SK-N-SH (cell line): Measurements from ENCODE around the gene ELAPOR1. TPM values are rescaled to one million over a fixed set of nuclear protein-coding genes. Genes with fewer than 3 reads are reported as not detected.

Source experiments
- CTCF ChIA-PET: fragments of 300-600, 350-600 bp; formaldehyde crosslinking; extraction: SDS; loops from one replicate; lab custom pipeline; 2021; lab: Yijun Ruan, JAX
- POLR2A ChIA-PET: fragments of 350-600 bp; sonication (Branson Sonifier 250); formaldehyde crosslinking; extraction: SDS; loops from one replicate; lab custom pipeline; 2020; ENCODE audit warnings: antibody characterized with exemption, inconsistent platforms; lab: Yijun Ruan, JAX
- DNase-seq: peaks from one replicate; pipeline ENCODE4 v3.0.0; 2012
- H2AFZ ChIP-seq: fragments of 200-600 bp; sonication (generic); 2 replicates; pipeline ENCODE4 v1.8.1; 2016; ENCODE audit warnings: antibody characterized with exemption, mild to moderate bottlenecking, low read depth
- H3F3A ChIP-seq: fragments of 200-600 bp; sonication (generic); replicated peaks from 2 replicates; pipeline ENCODE3; 2016; ENCODE audit warnings: antibody characterized with exemption, mild to moderate bottlenecking; ENCODE audit not compliant: insufficient read depth
- H3K27ac ChIP-seq, 2 experiments: fragments of 200-500 bp in 1 of 2; fragments of 200-600 bp in 1 of 2; sonication (Bioruptor generic) in 1 of 2; sonication (generic), shearing (Covaris generic) in 1 of 2; 2 replicates each; pipeline versions ENCODE4 v1.5.1 to v1.6.1; 2014 to 2016; ENCODE audit warnings: low read depth in 2 of 2, inconsistent platforms in 1 of 2, low read length in 1 of 2, mild to moderate bottlenecking in 1 of 2, mixed read lengths in 1 of 2
- H3K27me3 ChIP-seq: fragments of 200-600 bp; sonication (generic), shearing (Covaris generic); 2 replicates; pipeline ENCODE4 v1.6.1; 2016; ENCODE audit warnings: mixed run types; ENCODE audit not compliant: insufficient read depth
- H3K36me3 ChIP-seq, 2 experiments: fragments of 200-500 bp in 1 of 2; fragments of 200-600 bp in 1 of 2; sonication (Bioruptor generic) in 1 of 2; sonication (generic) in 1 of 2; replicated peaks in 1 of 2; 2 replicates each; pipeline versions ENCODE3 to v1.5.1; 2014 to 2016; ENCODE audit warnings: low read length in 1 of 2, mild to moderate bottlenecking in 1 of 2; ENCODE audit not compliant: insufficient read depth in 2 of 2, control insufficient read depth in 1 of 2
- H3K4me1 ChIP-seq, 2 experiments: fragments of 200-500 bp in 1 of 2; fragments of 200-600 bp in 1 of 2; sonication (Bioruptor generic) in 1 of 2; sonication (generic), shearing (Covaris generic) in 1 of 2; 2 replicates each; pipeline versions ENCODE4 v1.5.1 to v1.6.1; 2014 to 2016; ENCODE audit warnings: low read depth in 1 of 2, low read length in 1 of 2, mixed run types in 1 of 2; ENCODE audit not compliant: insufficient read depth in 2 of 2, control insufficient read depth in 1 of 2
- H3K4me2 ChIP-seq: fragments of 200-600 bp; sonication (generic), shearing (Covaris generic); 2 replicates; pipeline ENCODE4 v1.6.1; 2017; ENCODE audit warnings: mixed run types
- H3K4me3 ChIP-seq, 2 experiments: fragments of 200-500 bp in 1 of 2; fragments of 200-600 bp in 1 of 2; sonication (Bioruptor generic) in 1 of 2; sonication (generic), shearing (Covaris generic) in 1 of 2; 2 replicates each; pipeline versions ENCODE4 v1.5.1 to v1.8.1; 2014 to 2016; ENCODE audit warnings: low read depth in 2 of 2, inconsistent platforms in 1 of 2, low read length in 1 of 2, mild to moderate bottlenecking in 1 of 2, mixed read lengths in 1 of 2, moderate library complexity in 1 of 2
- H3K79me2 ChIP-seq: fragments of 200-600 bp; sonication (generic); 2 replicates; pipeline ENCODE4 v1.8.1; 2017; ENCODE audit warnings: mild to moderate bottlenecking; ENCODE audit not compliant: insufficient read depth
- H3K9ac ChIP-seq: fragments of 200-600 bp; sonication (generic); 2 replicates; pipeline ENCODE4 v1.6.1; 2017; ENCODE audit warnings: mixed run types
- H3K9me2 ChIP-seq: fragments of 200-600 bp; sonication (generic); 2 replicates; pipeline ENCODE4 v1.6.1; 2017; ENCODE audit warnings: mixed run types
- H3K9me3 ChIP-seq: fragments of 200-600 bp; sonication (generic); 2 replicates; pipeline ENCODE4 v1.6.1; 2017; ENCODE audit warnings: mixed run types, mild to moderate bottlenecking, moderate library complexity
- H4K20me1 ChIP-seq: fragments of 200-600 bp; sonication (generic); 2 replicates; pipeline ENCODE4 v1.6.1; 2017; ENCODE audit warnings: mild to moderate bottlenecking, mixed run types; ENCODE audit not compliant: insufficient read depth
- CTCF ChIP-seq: fragments of 200-600 bp; sonication (generic); IDR thresholded peaks from 2 replicates; pipeline ENCODE4 v1.6.1; 2017; ENCODE audit warnings: antibody characterized with exemption, mild to moderate bottlenecking, moderate library complexity
- FOXJ3 ChIP-seq: sonication (generic); formaldehyde crosslinking; IDR thresholded peaks from 2 replicates; pipeline ENCODE4 v1.5.1; 2020; ENCODE audit warnings: mild to moderate bottlenecking, missing genetic modification reagents
- GATA2 ChIP-seq: sonication (generic); formaldehyde crosslinking; IDR thresholded peaks from 2 replicates; pipeline ENCODE4 v1.5.0; 2020; ENCODE audit warnings: mild to moderate bottlenecking, missing genetic modification reagents
- IRF3 ChIP-seq: fragments of 150-350 bp; IDR thresholded peaks from 2 replicates; pipeline ENCODE4 v1.6.1; 2016; ENCODE audit warnings: mild to moderate bottlenecking, low read depth, low read length
- JUND ChIP-seq: IDR thresholded peaks from 2 replicates; pipeline ENCODE4 v1.4.0; 2012
- POLR2AphosphoS5 ChIP-seq: IDR thresholded peaks from 2 replicates; pipeline ENCODE4 v1.6.1; 2012; ENCODE audit warnings: low read depth, low read length
- SIN3A ChIP-seq: IDR thresholded peaks from 2 replicates; pipeline ENCODE4 v1.6.1; 2012; ENCODE audit warnings: low read depth, mild to moderate bottlenecking, low read length, moderate library complexity, borderline replicate concordance
- TCF12 ChIP-seq: IDR thresholded peaks from 2 replicates; pipeline ENCODE4 v1.4.0; 2012
- ZBTB33 ChIP-seq: IDR thresholded peaks from 2 replicates; pipeline ENCODE4 v1.4.0; 2012; ENCODE audit warnings: low read depth, borderline replicate concordance
- WGBS: methylation state at CpG from one replicate; pipeline ENCODE4 v1.1.6; 2017; ENCODE audit warnings: low lambda C conversion rate; 5-methylcytosine and 5-hydroxymethylcytosine counted together
- polyA plus RNA-seq, 3 experiments: library from polyadenylated mRNA; depleted of rRNA; stranded (reverse); fragments of >200 nt; gene quantifications; 2 replicates each; pipeline ENCODE4 v1.2.3, GENCODE V29; 2012
- TF ChIP-seq, protein P1 (sequence below): IDR thresholded peaks from 2 replicates; pipeline ENCODE4 v1.6.1; 2012; ENCODE audit warnings: mild to moderate bottlenecking, low read depth, low read length, moderate library complexity

ELAPOR1 gene
- polyA plus RNA-seq, 1 of the 3 experiments (the other 2 are of a cell fraction): 1.2 TPM

DNA sequence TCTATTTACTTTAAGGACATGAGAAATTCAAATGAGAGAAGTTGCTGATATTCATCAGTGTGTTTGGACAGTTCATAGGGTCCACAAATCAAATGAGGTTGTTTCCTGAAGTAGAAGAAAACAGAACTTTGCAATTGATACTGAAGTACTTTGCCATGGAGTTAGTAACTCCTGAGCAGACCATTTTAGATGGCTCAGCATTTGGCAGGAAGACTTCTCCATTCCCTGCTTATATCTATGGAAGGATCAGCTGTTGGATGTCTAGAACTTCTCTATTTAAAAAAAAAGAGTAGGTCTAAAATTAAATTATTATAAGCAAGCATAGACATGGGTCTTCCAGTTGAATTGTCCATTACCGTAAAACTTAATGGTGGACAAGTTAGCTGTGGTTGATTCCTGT is 18.3 kb upstream of the ELAPOR1 start:
- no peak for DNase-seq
- Histone ChIP-seq H3K4me1 (peaks cover 4 to 5% of the 10 kb centered on the region in 2 experiments; a peak in 1 of 4 replicates), H3K4me3 (no peak overlapping the region), H3K27me3 (no peaks in the 10 kb centered on the region), H3K36me3 (peaks cover 18 to 25% of the 10 kb centered on the region in 2 experiments), H3F3A (peaks cover 18% of the 10 kb centered on the region), H3K4me2 (no peak overlapping the region), H3K79me2 (peaks cover 57% of the 10 kb centered on the region), H3K9me2 (no peaks in the 10 kb centered on the region), H4K20me1 (no peaks in the 10 kb centered on the region; the same call in 1 of the 2 replicates), H3K9me3 (no peaks in the 10 kb centered on the region), H3K27ac (no peak overlapping the region), H2AFZ (no peak overlapping the region), H3K9ac (no peak overlapping the region)
- 96% methylated on average over 1 of the region's 1 CpG for WGBS
- ChIA-PET CTCF (interaction anchor here (1.3 kb wide), 1 partner anchor 17 kb away, joined by 4 read pairs; a partner anchor contains a TSS), POLR2A (no interaction called here)
- TF ChIP-seq SIN3A: no peak
- no peak for TF ChIP-seq POLR2AphosphoS5
- no peak for TF ChIP-seq JUND
- TF ChIP-seq TCF12: no peak
- TF ChIP-seq GATA2 (CRISPR knock-in tag): no peak
- TF ChIP-seq, protein P1, sequence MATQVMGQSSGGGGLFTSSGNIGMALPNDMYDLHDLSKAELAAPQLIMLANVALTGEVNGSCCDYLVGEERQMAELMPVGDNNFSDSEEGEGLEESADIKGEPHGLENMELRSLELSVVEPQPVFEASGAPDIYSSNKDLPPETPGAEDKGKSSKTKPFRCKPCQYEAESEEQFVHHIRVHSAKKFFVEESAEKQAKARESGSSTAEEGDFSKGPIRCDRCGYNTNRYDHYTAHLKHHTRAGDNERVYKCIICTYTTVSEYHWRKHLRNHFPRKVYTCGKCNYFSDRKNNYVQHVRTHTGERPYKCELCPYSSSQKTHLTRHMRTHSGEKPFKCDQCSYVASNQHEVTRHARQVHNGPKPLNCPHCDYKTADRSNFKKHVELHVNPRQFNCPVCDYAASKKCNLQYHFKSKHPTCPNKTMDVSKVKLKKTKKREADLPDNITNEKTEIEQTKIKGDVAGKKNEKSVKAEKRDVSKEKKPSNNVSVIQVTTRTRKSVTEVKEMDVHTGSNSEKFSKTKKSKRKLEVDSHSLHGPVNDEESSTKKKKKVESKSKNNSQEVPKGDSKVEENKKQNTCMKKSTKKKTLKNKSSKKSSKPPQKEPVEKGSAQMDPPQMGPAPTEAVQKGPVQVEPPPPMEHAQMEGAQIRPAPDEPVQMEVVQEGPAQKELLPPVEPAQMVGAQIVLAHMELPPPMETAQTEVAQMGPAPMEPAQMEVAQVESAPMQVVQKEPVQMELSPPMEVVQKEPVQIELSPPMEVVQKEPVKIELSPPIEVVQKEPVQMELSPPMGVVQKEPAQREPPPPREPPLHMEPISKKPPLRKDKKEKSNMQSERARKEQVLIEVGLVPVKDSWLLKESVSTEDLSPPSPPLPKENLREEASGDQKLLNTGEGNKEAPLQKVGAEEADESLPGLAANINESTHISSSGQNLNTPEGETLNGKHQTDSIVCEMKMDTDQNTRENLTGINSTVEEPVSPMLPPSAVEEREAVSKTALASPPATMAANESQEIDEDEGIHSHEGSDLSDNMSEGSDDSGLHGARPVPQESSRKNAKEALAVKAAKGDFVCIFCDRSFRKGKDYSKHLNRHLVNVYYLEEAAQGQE: no peak
- TF ChIP-seq ZBTB33: no peak
- TF ChIP-seq FOXJ3: no peak
- no peak for TF ChIP-seq CTCF
- no peak for TF ChIP-seq IRF3
